ENCODE results near the gene CAMTA1.
A peak's percentile ranks its signal among the peaks of the same experiment; 100 is the strongest.
"Not testable (repeated sequence)": the region's sequence is repeated elsewhere in the genome, so short reads cannot be mapped to it uniquely, and the experiment has no call there.

Gene CAMTA1

DNA sequence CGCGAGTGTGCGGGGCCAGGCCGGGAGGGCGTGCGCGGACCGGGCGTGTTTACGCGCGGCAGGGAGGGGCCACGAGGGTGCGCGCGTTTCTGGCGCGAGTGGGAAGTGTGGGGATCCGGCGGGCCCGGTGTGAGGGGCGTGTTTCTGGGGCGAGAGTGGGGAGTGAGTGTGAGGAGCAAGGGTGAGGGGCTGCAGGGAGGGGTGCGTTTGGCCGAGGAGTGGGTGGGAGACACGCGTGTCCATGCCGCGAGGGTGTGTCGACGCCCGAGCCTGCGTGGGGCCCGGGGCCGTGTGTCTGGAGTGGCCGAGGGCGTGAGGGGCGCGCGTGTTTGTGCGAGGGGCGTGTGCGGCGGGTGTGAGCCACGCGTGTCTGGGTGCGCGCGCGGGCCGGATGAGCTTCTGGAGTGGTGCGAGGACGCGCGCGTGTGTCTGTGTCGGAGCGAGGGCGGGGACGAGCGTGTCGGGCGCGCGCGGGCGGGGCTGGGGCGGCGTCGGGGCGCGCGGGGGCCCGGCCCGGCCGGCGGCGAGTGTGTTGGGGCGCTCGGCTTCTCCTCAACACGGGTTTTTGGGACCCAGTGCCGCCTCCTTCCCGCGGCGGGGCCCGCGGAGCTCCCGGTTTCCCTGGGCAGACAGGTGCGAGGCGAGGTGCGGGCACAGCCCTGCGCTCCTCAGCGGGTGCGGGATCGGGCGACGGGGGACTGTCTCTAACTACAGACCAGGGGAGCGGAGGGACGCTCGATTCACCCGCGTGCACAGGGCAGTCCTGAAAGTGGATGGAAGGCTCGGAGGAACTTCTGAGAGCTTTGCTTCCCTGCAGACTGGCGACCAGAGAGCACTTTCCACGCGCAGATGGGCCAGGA is 920.0 kb downstream of the CAMTA1 start:
- TF ChIP-seq, protein P1, sequence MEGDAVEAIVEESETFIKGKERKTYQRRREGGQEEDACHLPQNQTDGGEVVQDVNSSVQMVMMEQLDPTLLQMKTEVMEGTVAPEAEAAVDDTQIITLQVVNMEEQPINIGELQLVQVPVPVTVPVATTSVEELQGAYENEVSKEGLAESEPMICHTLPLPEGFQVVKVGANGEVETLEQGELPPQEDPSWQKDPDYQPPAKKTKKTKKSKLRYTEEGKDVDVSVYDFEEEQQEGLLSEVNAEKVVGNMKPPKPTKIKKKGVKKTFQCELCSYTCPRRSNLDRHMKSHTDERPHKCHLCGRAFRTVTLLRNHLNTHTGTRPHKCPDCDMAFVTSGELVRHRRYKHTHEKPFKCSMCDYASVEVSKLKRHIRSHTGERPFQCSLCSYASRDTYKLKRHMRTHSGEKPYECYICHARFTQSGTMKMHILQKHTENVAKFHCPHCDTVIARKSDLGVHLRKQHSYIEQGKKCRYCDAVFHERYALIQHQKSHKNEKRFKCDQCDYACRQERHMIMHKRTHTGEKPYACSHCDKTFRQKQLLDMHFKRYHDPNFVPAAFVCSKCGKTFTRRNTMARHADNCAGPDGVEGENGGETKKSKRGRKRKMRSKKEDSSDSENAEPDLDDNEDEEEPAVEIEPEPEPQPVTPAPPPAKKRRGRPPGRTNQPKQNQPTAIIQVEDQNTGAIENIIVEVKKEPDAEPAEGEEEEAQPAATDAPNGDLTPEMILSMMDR (conservative IDR thresholded peaks at IDR 0.05; ENCODE audit: low read depth) = no peak
- H3K27ac ChIP-seq = peak overlapping the region; percentile 39; the same call in 1 of the 2 replicates
- POLR2A ChIA-PET (ENCODE audit: low non-redundant PET) = no interaction called here
- DNase-seq (ENCODE audit: low spot score) = peak; percentile 13
- CTCF ChIA-PET = interaction anchor here (0.6 to 1.5 kb wide), 2 partner anchors 38 to 411 kb away, joined by 7 to 8 read pairs; no protein-coding TSS in a partner anchor

DNA sequence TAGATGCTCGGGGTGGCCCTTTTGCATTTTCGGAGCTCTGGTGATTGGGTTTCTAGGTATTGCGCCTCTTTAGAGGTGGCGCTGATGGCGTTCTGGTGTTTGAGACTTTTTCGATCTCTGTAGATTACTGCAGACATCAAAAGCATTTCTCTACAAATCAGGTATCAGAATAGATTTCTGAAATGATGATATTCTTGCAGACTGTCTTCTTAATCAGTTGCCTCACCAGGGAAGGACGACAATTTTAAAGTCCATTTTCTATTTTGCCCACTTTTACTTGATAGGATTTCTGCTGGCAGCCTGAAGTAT is 920.6 kb downstream of the CAMTA1 start:
- ChIA-PET POLR2A (ENCODE audit: low non-redundant PET) (no interaction called here), CTCF (interaction anchor here (0.6 to 1.5 kb wide), 2 partner anchors 38 to 412 kb away, joined by 7 to 8 read pairs; no protein-coding TSS in a partner anchor)
- no peak for DNase-seq (ENCODE audit: low spot score)
- TF ChIP-seq, protein P1 (conservative IDR thresholded peaks at IDR 0.05; ENCODE audit: low read depth) = no peak
- peak overlapping the region; percentile 39; the same call in 1 of the 2 replicates for H3K27ac ChIP-seq

DNA sequence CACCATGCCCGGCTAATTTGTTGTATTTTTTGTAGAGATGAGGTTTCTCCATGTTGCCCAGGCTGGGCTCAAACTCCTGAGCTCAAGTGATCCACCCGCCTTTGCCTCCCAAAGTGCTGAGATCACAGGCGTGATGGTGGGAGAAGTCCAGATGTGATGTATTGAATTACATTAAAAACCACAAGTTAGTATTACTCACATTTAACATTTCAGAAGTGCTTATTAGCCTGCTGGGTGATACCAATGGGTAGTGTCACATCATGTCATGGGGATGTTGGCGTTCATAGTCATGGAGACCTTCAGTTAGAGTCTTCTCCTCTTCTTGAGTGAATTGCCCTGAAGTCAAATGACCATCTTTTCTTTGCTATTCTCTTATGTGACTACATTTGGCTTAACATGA is 922.3 kb downstream of the CAMTA1 start:
- CTCF ChIA-PET = no interaction called here
- no peak for DNase-seq (ENCODE audit: low spot score)

DNA sequence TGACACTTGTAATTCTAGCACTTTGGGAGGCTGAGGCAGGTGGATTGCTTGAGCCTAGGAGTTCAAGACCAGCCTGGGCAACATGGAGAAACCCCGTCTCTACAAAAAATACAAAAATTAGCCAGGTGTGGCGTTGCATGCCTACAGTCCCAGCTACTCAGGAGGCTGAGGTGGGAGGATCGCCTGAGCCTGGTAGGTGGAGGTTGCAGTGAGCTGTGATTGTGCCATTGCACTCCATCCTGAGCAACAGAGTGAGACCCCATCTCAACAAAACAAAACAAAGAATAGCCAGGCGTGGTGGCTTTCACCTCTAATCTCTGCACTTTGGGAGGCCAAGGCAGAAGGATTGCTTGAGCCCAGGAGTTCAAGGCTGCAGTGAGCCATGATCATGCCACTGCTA is 922.8 kb downstream of the CAMTA1 start:
- CTCF ChIA-PET = interaction anchor here (0.8 kb wide), 1 partner anchor 41 kb away, joined by 3 read pairs; no protein-coding TSS in a partner anchor
- H3K27ac ChIP-seq; DNase-seq (ENCODE audit: low spot score); POLR2A ChIA-PET (ENCODE audit: low non-redundant PET): not testable (repeated sequence)

More for the DNA sequence above, 922.3 kb downstream of the CAMTA1 start:
- H3K27ac ChIP-seq = no peak overlapping the region
- TF ChIP-seq, protein P1 (conservative IDR thresholded peaks at IDR 0.05; ENCODE audit: low read depth) = no peak
- POLR2A ChIA-PET (ENCODE audit: low non-redundant PET) = no interaction called here

DNA sequence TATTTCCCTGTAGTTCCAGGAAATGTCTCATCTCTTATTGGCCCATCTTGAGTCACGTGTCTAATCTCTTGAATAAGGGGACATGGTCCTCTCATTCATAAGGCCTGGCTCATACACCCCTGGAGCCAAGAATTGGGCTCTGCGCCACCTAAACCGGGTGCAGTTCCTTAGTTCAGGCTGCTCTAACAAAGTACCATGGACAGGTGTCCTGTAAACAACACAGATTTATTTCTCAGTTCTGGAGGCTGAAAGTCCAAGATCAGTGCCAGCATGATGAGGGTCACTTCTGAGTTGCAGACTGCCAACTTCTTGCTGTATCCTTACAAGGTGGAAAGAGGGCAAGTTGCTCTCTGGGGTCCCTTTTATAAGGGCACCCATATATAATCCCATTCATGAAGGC is 925.6 kb downstream of the CAMTA1 start:
- TF ChIP-seq, protein P1 (conservative IDR thresholded peaks at IDR 0.05; ENCODE audit: low read depth) = no peak
- CTCF ChIA-PET = no interaction called here
- no peak for DNase-seq (ENCODE audit: low spot score)
- POLR2A ChIA-PET (ENCODE audit: low non-redundant PET) = no interaction called here
- no peak overlapping the region for H3K27ac ChIP-seq

DNA sequence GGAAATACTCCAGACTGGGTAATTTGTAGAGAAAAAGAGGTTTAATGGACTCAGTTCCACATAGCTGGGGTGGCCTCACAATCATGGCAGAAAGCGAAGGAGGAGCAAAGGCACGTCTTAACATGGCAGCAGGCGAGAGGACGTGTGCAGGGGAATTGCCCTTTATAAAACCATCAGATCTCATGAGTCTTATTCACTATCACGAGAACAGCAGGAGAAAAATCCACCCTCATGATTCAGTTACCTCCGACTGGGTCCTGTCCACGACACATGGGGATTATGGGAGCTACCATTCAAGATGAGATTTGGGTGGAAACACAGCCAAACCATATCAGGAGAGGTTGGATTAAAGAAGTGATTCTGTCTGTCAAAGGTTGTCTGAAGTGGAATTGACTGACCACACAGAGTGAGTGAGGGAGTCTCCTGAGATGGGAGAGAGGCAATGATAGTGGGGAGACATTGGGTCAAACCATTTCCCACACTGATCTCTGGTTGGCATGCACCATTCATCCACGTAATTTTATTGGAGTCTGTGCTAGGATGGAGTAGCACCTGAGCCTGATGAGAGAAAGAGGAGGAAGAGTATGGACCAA is 927.6 kb downstream of the CAMTA1 start:
- POLR2A ChIA-PET (ENCODE audit: low non-redundant PET) = no interaction called here
- no peak for DNase-seq (ENCODE audit: low spot score)
- H3K27ac ChIP-seq = no peak overlapping the region
- TF ChIP-seq, protein P1 (conservative IDR thresholded peaks at IDR 0.05; ENCODE audit: low read depth) = no peak
- CTCF ChIA-PET = no interaction called here

DNA sequence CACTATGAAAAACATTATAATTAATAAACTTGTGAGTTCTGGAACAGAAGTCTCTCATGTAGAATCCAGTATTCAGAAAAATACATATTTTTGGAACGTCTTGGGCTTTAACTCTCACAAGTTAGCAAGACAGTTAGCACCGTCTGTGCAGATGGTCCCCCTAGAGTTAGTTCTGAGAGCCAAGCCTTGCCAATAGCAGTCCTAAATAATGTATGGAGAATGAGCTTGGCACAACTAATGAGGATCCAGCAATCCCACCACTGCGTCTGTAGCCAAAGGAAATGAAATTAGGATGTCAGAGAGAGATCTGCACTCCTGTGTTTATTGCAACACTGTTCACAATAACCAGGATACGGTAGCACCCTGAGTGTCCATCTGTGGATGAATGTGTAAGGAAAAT is 931.3 kb downstream of the CAMTA1 start:
- no peak for DNase-seq (ENCODE audit: low spot score)
- H3K27ac ChIP-seq = no peak overlapping the region
- ChIA-PET POLR2A (ENCODE audit: low non-redundant PET) (no interaction called here), CTCF (interaction anchor here (1.4 kb wide), 1 partner anchor 69 kb away, joined by 4 read pairs; no protein-coding TSS in a partner anchor)
- TF ChIP-seq, protein P1 (conservative IDR thresholded peaks at IDR 0.05; ENCODE audit: low read depth) = no peak
